ENCODE measurements around the gene TTC34.

Gene TTC34

DNA sequence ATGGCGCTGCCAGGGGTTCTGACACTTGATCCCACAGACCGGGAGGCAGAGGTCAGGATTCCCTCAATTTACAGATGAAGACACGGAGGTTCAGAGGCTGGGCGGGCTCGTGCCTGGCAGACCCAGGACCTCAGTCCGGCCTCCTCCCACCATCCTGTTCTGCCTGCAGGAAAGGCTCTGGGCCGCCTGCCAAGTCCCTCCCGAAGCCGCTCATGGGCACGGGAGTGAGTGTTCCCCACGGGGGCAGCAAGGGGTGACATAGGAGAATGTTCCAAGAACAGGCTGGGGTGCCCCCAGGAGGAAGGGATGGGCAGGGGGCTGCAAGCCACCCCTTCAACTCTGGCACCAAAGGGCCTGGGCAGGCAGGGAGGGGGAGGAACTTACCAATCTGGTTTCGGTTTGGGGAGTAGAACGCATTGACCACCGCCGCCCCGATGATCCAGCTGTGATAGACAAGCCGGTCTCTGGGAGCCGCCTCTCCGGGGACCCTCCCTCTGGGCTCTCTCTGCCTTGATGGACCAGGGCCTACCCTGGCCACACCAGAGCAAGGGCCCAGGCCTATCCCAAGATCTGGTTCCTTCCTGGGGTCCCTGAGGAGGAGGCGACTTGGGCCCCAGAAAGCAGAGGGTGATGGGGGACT lies 207.4 kb downstream of the TTC34 start:
- no peak overlapping the region for H3K4me2 ChIP-seq (ENCODE audit: low read length)
- H3K4me3 ChIP-seq (ENCODE audit: low read depth, low read length) = no peak overlapping the region
- no CpG with 5 or more reads among the region's 20 CpGs for WGBS (ENCODE audit: extremely low coverage, insufficient coverage, insufficient read length)
- no peaks in the 10 kb centered on the region for H3K79me1 ChIP-seq (ENCODE audit: low read length)
- H3K14ac ChIP-seq (ENCODE audit: low read length) = no peak overlapping the region
- DNase-seq = no peak
- no peak overlapping the region for H4K12ac ChIP-seq (ENCODE audit: low read depth, low read length)
- no peak overlapping the region for H2BK5ac ChIP-seq (ENCODE audit: low read depth, low read length, poor library complexity)
- no peak overlapping the region for H3K23ac ChIP-seq (ENCODE audit: low read length)
- no peak overlapping the region for H4K91ac ChIP-seq (ENCODE audit: low read depth, low read length)
- H4K8ac ChIP-seq (ENCODE audit: low read depth, low read length) = no peak overlapping the region
- H2BK12ac ChIP-seq (ENCODE audit: low read length) = no peak overlapping the region
- H3K79me2 ChIP-seq (ENCODE audit: control insufficient read depth, insufficient read depth, low read length, poor library complexity) = no peaks in the 10 kb centered on the region
- no peak overlapping the region for H2AFZ ChIP-seq (ENCODE audit: insufficient read depth, low read length, poor library complexity)
- no peak overlapping the region for H3K9ac ChIP-seq (ENCODE audit: low read length)
- H3K18ac ChIP-seq (ENCODE audit: low read length) = no peak overlapping the region
- no peak overlapping the region for H2BK120ac ChIP-seq (ENCODE audit: insufficient read depth, low read length, poor library complexity)
- no peaks in the 10 kb centered on the region for H3K4me1 ChIP-seq (ENCODE audit: control insufficient read depth in 1 of 2, insufficient read depth in 2 of 2, low read length in 2 of 2)
- H3K36me3 ChIP-seq (ENCODE audit: control insufficient read depth in 1 of 2, insufficient read depth in 2 of 2, low read length in 2 of 2) = no peaks in the 10 kb centered on the region
- H3K9me3 ChIP-seq (ENCODE audit: insufficient read depth, low read depth, low read length) = peaks cover 21% of the 10 kb centered on the region
- H2AK5ac ChIP-seq (ENCODE audit: low read length) = no peak overlapping the region
- no peak overlapping the region for H3K27ac ChIP-seq (ENCODE audit: low read depth, low read length)
- no peaks in the 10 kb centered on the region for H3K27me3 ChIP-seq (ENCODE audit: insufficient read depth, low read length)
- no peak overlapping the region for H3K4ac ChIP-seq (ENCODE audit: low read depth, low read length)

DNA sequence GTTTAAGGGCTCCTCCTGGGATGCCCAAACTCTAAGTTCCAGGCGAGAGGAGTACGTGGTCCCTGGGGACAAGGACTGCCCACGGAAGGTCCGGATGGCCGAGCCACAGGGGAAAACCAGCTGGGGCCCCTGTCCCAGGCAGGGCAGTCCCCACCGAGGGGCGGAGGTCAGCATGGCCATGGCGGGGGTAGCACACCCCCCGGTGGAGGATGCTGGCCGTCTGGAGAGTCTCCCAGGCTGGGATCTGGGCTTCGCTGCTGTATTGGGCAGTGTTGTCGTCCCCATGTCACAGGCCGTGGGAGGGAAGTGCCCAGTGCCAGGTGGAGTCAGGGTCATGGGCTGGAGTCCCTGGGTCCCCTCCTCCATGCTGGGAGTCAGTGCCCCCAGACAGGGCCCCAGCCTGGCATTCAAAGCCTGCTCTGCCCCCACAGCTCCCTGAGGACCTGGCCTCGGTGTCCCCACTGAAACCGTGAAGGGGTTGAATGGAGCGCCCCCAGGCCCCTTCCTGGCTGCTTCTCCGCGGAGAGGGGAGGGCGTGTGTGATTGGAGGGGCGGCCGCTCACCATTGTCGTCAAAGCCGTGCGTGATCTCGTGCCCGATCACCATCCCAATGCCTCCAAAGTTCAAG lies 208.1 kb downstream of the TTC34 start:
- Histone ChIP-seq H2AK5ac (ENCODE audit: low read length) (no peak overlapping the region), H3K4me3 (ENCODE audit: low read depth, low read length) (no peak overlapping the region), H3K23ac (ENCODE audit: low read length) (no peak overlapping the region), H3K9ac (ENCODE audit: low read length) (no peak overlapping the region), H3K18ac (ENCODE audit: low read length) (no peak overlapping the region), H2BK120ac (ENCODE audit: insufficient read depth, low read length, poor library complexity) (no peak overlapping the region), H3K79me2 (ENCODE audit: control insufficient read depth, insufficient read depth, low read length, poor library complexity) (no peaks in the 10 kb centered on the region), H2BK5ac (ENCODE audit: low read depth, low read length, poor library complexity) (no peak overlapping the region), H3K14ac (ENCODE audit: low read length) (no peak overlapping the region), H2BK12ac (ENCODE audit: low read length) (no peak overlapping the region), H4K91ac (ENCODE audit: low read depth, low read length) (no peak overlapping the region), H3K9me3 (ENCODE audit: insufficient read depth, low read depth, low read length) (peaks cover 21% of the 10 kb centered on the region), H3K36me3 (ENCODE audit: control insufficient read depth in 1 of 2, insufficient read depth in 2 of 2, low read length in 2 of 2) (no peaks in the 10 kb centered on the region), H3K27ac (ENCODE audit: low read depth, low read length) (no peak overlapping the region), H3K4ac (ENCODE audit: low read depth, low read length) (no peak overlapping the region), H3K4me1 (ENCODE audit: control insufficient read depth in 1 of 2, insufficient read depth in 2 of 2, low read length in 2 of 2) (no peaks in the 10 kb centered on the region), H4K8ac (ENCODE audit: low read depth, low read length) (no peak overlapping the region), H2AFZ (ENCODE audit: insufficient read depth, low read length, poor library complexity) (no peak overlapping the region), H4K12ac (ENCODE audit: low read depth, low read length) (no peak overlapping the region), H3K79me1 (ENCODE audit: low read length) (no peaks in the 10 kb centered on the region), H3K27me3 (ENCODE audit: insufficient read depth, low read length) (no peaks in the 10 kb centered on the region), H3K4me2 (ENCODE audit: low read length) (no peak overlapping the region)
- no CpG with 5 or more reads among the region's 26 CpGs for WGBS (ENCODE audit: extremely low coverage, insufficient coverage, insufficient read length)
- DNase-seq = no peak

DNA sequence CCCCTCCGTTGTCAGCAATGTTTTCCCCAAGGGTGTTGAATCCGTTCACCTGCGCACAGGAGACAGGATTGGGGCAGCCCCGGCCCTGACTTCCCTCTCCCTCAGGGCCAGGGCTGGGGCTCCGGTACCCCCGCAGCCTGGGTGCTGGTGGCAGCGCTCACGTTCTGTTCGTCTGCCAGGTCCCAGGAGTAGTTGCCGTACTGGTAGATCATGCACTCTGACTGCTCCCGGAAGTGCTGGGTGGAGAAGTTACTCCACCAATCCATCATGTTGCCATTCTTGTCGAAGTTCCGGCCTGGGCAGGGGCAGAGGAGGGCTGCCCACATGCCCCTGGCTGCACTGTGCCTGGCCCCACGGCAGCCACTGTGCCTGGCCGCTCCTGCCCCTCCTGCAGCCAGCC lies 208.8 kb downstream of the TTC34 start:
- H3K79me1 ChIP-seq (ENCODE audit: low read length) = no peaks in the 10 kb centered on the region
- H3K18ac ChIP-seq (ENCODE audit: low read length) = no peak overlapping the region
- H4K91ac ChIP-seq (ENCODE audit: low read depth, low read length) = no peak overlapping the region
- no peak overlapping the region for H3K9ac ChIP-seq (ENCODE audit: low read length)
- no peak overlapping the region for H3K27ac ChIP-seq (ENCODE audit: low read depth, low read length)
- H2BK12ac ChIP-seq (ENCODE audit: low read length) = no peak overlapping the region
- no peak overlapping the region for H3K4me3 ChIP-seq (ENCODE audit: low read depth, low read length)
- no peak overlapping the region for H3K4me2 ChIP-seq (ENCODE audit: low read length)
- DNase-seq = no peak
- H3K4ac ChIP-seq (ENCODE audit: low read depth, low read length) = no peak overlapping the region
- no peak overlapping the region for H4K12ac ChIP-seq (ENCODE audit: low read depth, low read length)
- no peaks in the 10 kb centered on the region for H3K36me3 ChIP-seq (ENCODE audit: control insufficient read depth in 1 of 2, insufficient read depth in 2 of 2, low read length in 2 of 2)
- H4K8ac ChIP-seq (ENCODE audit: low read depth, low read length) = no peak overlapping the region
- no peak overlapping the region for H2AFZ ChIP-seq (ENCODE audit: insufficient read depth, low read length, poor library complexity)
- H3K4me1 ChIP-seq (ENCODE audit: control insufficient read depth in 1 of 2, insufficient read depth in 2 of 2, low read length in 2 of 2) = no peaks in the 10 kb centered on the region
- no CpG with 5 or more reads among the region's 15 CpGs for WGBS (ENCODE audit: extremely low coverage, insufficient coverage, insufficient read length)
- H2AK5ac ChIP-seq (ENCODE audit: low read length) = no peak overlapping the region
- H2BK120ac ChIP-seq (ENCODE audit: insufficient read depth, low read length, poor library complexity) = no peak overlapping the region
- H2BK5ac ChIP-seq (ENCODE audit: low read depth, low read length, poor library complexity) = no peak overlapping the region
- no peaks in the 10 kb centered on the region for H3K79me2 ChIP-seq (ENCODE audit: control insufficient read depth, insufficient read depth, low read length, poor library complexity)
- peaks cover 17% of the 10 kb centered on the region for H3K9me3 ChIP-seq (ENCODE audit: insufficient read depth, low read depth, low read length)
- no peak overlapping the region for H3K14ac ChIP-seq (ENCODE audit: low read length)
- H3K23ac ChIP-seq (ENCODE audit: low read length) = no peak overlapping the region
- no peaks in the 10 kb centered on the region for H3K27me3 ChIP-seq (ENCODE audit: insufficient read depth, low read length)

DNA sequence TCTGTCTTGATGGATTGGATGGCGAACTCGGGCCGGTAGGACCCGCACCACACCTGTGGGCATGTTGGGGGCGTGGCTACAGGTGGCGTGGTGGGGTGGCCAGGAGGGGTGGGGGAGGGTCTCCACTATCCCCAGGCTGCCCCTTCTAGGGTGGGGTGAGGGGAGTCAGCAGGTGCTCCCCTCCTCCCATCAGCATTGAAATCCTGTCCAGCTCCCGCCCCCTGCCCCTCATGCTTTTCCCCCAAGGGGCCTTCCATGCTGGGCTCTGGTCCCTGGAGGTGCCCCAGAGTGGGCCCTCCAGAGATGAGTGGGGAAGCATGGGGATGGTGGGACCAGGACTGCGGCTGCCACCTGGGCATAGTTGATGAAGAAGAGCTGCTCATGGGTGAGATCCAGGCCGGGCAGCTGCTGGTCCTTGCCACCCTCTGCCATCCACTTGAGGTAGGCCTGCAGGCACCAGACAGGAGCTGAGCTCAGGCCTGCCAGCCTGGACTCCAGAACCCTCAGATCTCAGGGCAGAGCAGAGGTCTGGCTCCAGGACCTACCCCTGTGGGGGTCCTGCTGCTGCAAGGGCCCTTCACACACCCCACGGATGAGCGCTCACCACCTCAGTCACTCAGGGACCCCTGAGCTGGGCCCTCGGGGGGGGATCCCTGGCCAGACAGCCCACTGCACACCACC lies 209.8 kb downstream of the TTC34 start:
- H3K79me1 ChIP-seq (ENCODE audit: low read length) = peaks cover 6% of the 10 kb centered on the region
- H4K91ac ChIP-seq (ENCODE audit: low read depth, low read length) = no peak overlapping the region
- no peak overlapping the region for H4K12ac ChIP-seq (ENCODE audit: low read depth, low read length)
- no peak overlapping the region for H3K4me3 ChIP-seq (ENCODE audit: low read depth, low read length)
- H3K27me3 ChIP-seq (ENCODE audit: insufficient read depth, low read length) = peaks cover 2% of the 10 kb centered on the region
- no peak overlapping the region for H3K4ac ChIP-seq (ENCODE audit: low read depth, low read length)
- no peak overlapping the region for H4K8ac ChIP-seq (ENCODE audit: low read depth, low read length)
- no peak overlapping the region for H3K23ac ChIP-seq (ENCODE audit: low read length)
- H2BK12ac ChIP-seq (ENCODE audit: low read length) = no peak overlapping the region
- H3K36me3 ChIP-seq (ENCODE audit: control insufficient read depth in 1 of 2, insufficient read depth in 2 of 2, low read length in 2 of 2) = no peaks in the 10 kb centered on the region
- no peak overlapping the region for H3K14ac ChIP-seq (ENCODE audit: low read length)
- H3K4me2 ChIP-seq (ENCODE audit: low read length) = no peak overlapping the region
- no peak overlapping the region for H3K27ac ChIP-seq (ENCODE audit: low read depth, low read length)
- no peak overlapping the region for H2AFZ ChIP-seq (ENCODE audit: insufficient read depth, low read length, poor library complexity)
- no peak overlapping the region for H3K9ac ChIP-seq (ENCODE audit: low read length)
- no CpG with 5 or more reads among the region's 12 CpGs for WGBS (ENCODE audit: extremely low coverage, insufficient coverage, insufficient read length)
- H2AK5ac ChIP-seq (ENCODE audit: low read length) = no peak overlapping the region
- H3K18ac ChIP-seq (ENCODE audit: low read length) = no peak overlapping the region
- H2BK5ac ChIP-seq (ENCODE audit: low read depth, low read length, poor library complexity) = no peak overlapping the region
- peaks cover 4 to 5% of the 10 kb centered on the region in 2 experiments for H3K4me1 ChIP-seq (ENCODE audit: control insufficient read depth in 1 of 2, insufficient read depth in 2 of 2, low read length in 2 of 2)
- peaks cover 5% of the 10 kb centered on the region for H3K79me2 ChIP-seq (ENCODE audit: control insufficient read depth, insufficient read depth, low read length, poor library complexity)
- H2BK120ac ChIP-seq (ENCODE audit: insufficient read depth, low read length, poor library complexity) = no peak overlapping the region
- no peak for DNase-seq
- peaks cover 17% of the 10 kb centered on the region for H3K9me3 ChIP-seq (ENCODE audit: insufficient read depth, low read depth, low read length)
